Measurements from ENCODE around the gene PLXDC1.

PLXDC1 gene

DNA sequence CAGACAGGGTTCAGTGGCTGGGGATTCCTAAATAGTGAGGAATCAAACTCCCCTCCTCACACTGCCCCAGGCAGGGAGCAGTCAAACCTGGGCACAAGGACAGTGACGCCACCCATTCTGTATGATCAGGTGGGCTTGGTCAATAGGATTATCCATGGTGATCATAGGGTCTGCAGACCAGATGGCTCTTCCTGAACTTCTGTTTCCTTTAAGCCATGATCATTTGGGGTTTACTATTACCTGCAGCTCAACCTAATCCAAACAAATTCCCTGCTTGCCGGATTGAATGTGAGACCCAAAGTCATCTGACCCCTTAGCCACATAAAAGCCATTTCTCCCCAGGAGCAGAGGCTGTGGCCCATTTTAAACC, 54.3 kb downstream of the PLXDC1 start:
- TF ChIP-seq POLR2AphosphoS5 (IDR thresholded peaks at IDR 0.05; ENCODE audit: low read depth, low read length) (no peak), FOXP2 (optimal IDR thresholded peaks at IDR 0.05; ENCODE audit: borderline replicate concordance, extremely low read depth, extremely low read length, insufficient read depth) (no peak), SIN3A (IDR thresholded peaks at IDR 0.05; ENCODE audit: borderline replicate concordance, insufficient read depth, low read length) (no peak)
- TF ChIP-seq, protein P1, sequence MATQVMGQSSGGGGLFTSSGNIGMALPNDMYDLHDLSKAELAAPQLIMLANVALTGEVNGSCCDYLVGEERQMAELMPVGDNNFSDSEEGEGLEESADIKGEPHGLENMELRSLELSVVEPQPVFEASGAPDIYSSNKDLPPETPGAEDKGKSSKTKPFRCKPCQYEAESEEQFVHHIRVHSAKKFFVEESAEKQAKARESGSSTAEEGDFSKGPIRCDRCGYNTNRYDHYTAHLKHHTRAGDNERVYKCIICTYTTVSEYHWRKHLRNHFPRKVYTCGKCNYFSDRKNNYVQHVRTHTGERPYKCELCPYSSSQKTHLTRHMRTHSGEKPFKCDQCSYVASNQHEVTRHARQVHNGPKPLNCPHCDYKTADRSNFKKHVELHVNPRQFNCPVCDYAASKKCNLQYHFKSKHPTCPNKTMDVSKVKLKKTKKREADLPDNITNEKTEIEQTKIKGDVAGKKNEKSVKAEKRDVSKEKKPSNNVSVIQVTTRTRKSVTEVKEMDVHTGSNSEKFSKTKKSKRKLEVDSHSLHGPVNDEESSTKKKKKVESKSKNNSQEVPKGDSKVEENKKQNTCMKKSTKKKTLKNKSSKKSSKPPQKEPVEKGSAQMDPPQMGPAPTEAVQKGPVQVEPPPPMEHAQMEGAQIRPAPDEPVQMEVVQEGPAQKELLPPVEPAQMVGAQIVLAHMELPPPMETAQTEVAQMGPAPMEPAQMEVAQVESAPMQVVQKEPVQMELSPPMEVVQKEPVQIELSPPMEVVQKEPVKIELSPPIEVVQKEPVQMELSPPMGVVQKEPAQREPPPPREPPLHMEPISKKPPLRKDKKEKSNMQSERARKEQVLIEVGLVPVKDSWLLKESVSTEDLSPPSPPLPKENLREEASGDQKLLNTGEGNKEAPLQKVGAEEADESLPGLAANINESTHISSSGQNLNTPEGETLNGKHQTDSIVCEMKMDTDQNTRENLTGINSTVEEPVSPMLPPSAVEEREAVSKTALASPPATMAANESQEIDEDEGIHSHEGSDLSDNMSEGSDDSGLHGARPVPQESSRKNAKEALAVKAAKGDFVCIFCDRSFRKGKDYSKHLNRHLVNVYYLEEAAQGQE (IDR thresholded peaks at IDR 0.05; ENCODE audit: insufficient read depth in 1 of 2, low read depth in 2 of 2, low read length in 2 of 2): no peak

DNA sequence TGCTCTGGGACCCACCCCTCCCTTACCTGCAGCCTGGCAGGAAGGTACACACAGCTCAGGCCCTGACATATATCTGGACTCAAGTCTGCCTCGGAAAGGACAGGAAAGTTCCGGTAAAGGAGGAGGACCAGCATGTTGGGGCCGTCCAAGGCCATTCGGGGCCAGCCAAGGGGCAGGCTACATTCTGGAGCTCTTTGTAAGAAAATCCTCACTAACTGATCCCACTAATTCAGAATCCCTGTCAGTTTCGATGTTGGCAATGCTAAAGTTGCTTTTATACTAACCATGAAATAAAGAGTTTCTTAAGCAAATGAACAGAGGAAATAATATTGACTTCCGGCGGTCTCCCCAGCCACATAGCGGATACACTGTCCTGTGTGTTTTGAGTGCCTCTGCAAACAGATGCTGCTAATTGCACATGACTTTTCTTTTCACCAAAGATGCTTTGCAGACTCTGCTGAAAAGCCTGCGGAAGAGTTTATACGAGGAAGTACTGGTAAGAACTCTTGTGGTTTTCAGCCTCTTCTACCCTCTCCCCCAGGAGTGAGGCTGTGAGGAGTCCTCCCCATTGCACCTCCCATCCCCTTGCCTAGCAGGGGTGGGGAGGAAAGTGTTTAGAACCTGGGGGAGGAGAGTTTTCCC, 54.8 kb downstream of the PLXDC1 start:
- TF ChIP-seq, protein P1 (IDR thresholded peaks at IDR 0.05; ENCODE audit: insufficient read depth in 1 of 2, low read depth in 2 of 2, low read length in 2 of 2): no peak

DNA sequence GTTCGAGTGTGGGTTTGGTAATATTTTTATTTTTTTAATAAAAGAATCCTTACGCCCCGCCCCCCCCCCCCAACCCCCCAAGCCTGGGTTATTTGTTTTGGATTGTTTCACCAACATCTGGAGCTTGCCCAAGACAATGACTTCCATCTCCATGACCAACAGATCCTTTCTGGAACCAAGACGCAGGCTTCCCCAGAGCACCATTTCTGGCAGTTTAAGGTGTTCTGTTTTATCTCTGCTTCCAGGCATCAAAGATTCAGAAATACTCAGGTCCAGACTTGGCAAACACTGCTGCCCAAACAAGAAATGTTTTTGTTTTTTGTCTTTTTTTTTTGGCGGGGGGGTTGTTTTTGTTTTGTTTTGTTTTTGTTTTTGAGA, 56.1 kb downstream of the PLXDC1 start:
- TF ChIP-seq FOXP2 (optimal IDR thresholded peaks at IDR 0.05; ENCODE audit: borderline replicate concordance, extremely low read depth, extremely low read length, insufficient read depth) (no peak), SIN3A (IDR thresholded peaks at IDR 0.05; ENCODE audit: borderline replicate concordance, insufficient read depth, low read length) (no peak), POLR2AphosphoS5 (IDR thresholded peaks at IDR 0.05; ENCODE audit: low read depth, low read length) (no peak), TAF1 (IDR thresholded peaks at IDR 0.05; ENCODE audit: borderline replicate concordance, insufficient read depth, low read length) (no peak)
- TF ChIP-seq, protein P1 (IDR thresholded peaks at IDR 0.05; ENCODE audit: insufficient read depth in 1 of 2, low read depth in 2 of 2, low read length in 2 of 2): no peak

DNA sequence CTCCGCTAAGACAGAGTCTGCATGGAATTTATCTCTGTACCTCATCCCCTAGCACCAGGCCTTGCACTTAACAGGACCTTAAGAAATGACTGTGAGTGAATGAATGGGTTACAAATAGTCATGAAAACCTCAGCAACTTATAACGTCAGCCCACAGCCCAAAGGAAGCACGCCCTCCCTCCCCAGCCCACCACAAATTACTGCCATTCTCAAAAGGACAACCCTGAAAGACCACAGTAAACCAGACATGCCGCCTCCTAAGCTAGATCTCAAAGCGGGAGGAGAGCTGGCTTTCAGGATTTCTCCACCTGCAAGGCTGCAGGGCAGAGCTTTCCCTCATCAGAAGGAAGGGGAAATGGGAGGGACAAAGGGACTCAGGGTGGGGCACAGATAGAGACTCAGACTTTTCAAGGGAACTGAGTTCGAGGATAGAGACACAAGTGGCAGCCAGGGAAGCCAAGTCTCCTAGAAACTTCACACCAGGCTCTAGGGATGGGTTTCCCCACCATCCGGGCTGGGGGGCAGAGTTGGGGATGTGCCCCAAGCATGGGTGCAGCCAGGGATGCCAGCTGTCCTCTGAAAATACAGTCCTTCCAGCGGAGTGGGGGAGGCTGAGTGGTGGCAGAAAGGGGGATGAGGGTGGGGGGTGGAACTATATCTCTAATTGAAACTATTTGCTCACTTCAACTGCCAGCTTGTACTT, 56.7 kb downstream of the PLXDC1 start:
- TF ChIP-seq FOXP2 (optimal IDR thresholded peaks at IDR 0.05; ENCODE audit: borderline replicate concordance, extremely low read depth, extremely low read length, insufficient read depth) (no peak), TAF1 (IDR thresholded peaks at IDR 0.05; ENCODE audit: borderline replicate concordance, insufficient read depth, low read length) (no peak), POLR2AphosphoS5 (IDR thresholded peaks at IDR 0.05; ENCODE audit: low read depth, low read length) (no peak), SIN3A (IDR thresholded peaks at IDR 0.05; ENCODE audit: borderline replicate concordance, insufficient read depth, low read length) (no peak)
- TF ChIP-seq, protein P1 (IDR thresholded peaks at IDR 0.05; ENCODE audit: insufficient read depth in 1 of 2, low read depth in 2 of 2, low read length in 2 of 2): no peak
